ENCODE results near the gene TMEM200C. TPM values are rescaled to one million over a fixed set of nuclear protein-coding genes. Genes with fewer than 3 reads are reported as not detected.

TMEM200C gene
- total RNA-seq, 6 experiments from 2014 or later: 0.19 to 1.6 (median 1.1) TPM

- Histone ChIP-seq H3K4me1 (no peaks in the 10 kb centered on the region), H3K4me3 (no peak overlapping the region), H3K27ac (no peak overlapping the region), H3K9me3 (no peaks in the 10 kb centered on the region), H3K36me3 (no peaks in the 10 kb centered on the region), H3K27me3 (no peaks in the 10 kb centered on the region)
- ATAC-seq (no peak), DNase-seq (no peak)
- intact Hi-C loops (cut with DNase I): no loop called here
- 17% methylated on average over 3 of the region's 3 CpGs for WGBS (ENCODE audit: insufficient coverage, low coverage, low lambda C conversion rate, missing lambda C conversion rate)
- TF ChIP-seq CTCF (IDR thresholded peaks at IDR 0.05) (no peak), POLR2A (IDR thresholded peaks at IDR 0.05) (no peak)
Observed at GRCh38 chr18:5857180-5857579, 38.1 kb downstream of the TMEM200C start.

GRCh38 chr18:5853253-5853652 lies 42.1 kb downstream of the TMEM200C start:
- TF ChIP-seq CTCF (IDR thresholded peaks at IDR 0.05): no peak
- TF ChIP-seq POLR2A (IDR thresholded peaks at IDR 0.05): no peak
- no peak for DNase-seq
- ATAC-seq: no peak
- no peak overlapping the region for H3K4me3 ChIP-seq
- H3K27ac ChIP-seq: no peak overlapping the region
- intact Hi-C loops (cut with DNase I): no loop called here
- H3K27me3 ChIP-seq: no peaks in the 10 kb centered on the region
- H3K36me3 ChIP-seq: no peaks in the 10 kb centered on the region
- H3K4me1 ChIP-seq: no peaks in the 10 kb centered on the region
- no peaks in the 10 kb centered on the region for H3K9me3 ChIP-seq
- 39% methylated on average over 2 of the region's 5 CpGs for WGBS (ENCODE audit: insufficient coverage, low coverage, low lambda C conversion rate, missing lambda C conversion rate)

GRCh38 chr18:5851998-5852397 lies 43.3 kb downstream of the TMEM200C start:
- DNase-seq: no peak
- Histone ChIP-seq H3K4me3 (no peak overlapping the region), H3K27me3 (no peaks in the 10 kb centered on the region), H3K9me3 (no peaks in the 10 kb centered on the region), H3K4me1 (no peaks in the 10 kb centered on the region), H3K36me3 (no peaks in the 10 kb centered on the region), H3K27ac (no peak overlapping the region)
- peak in 3 of 4 donors; percentile 7 to 33 (median 16) for TF ChIP-seq CTCF (IDR thresholded peaks at IDR 0.05)
- no peak for TF ChIP-seq POLR2A (IDR thresholded peaks at IDR 0.05)
- 24% methylated on average over 2 of the region's 2 CpGs for WGBS (ENCODE audit: insufficient coverage, low coverage, low lambda C conversion rate, missing lambda C conversion rate)
- ATAC-seq: no peak
- intact Hi-C loops (cut with DNase I): no loop called here

GRCh38 chr18:5842653-5843052 lies 52.7 kb downstream of the TMEM200C start:
- no peaks in the 10 kb centered on the region for H3K27me3 ChIP-seq
- no peak overlapping the region for H3K27ac ChIP-seq
- intact Hi-C loops (cut with DNase I): no loop called here
- TF ChIP-seq POLR2A (IDR thresholded peaks at IDR 0.05) (no peak), CTCF (IDR thresholded peaks at IDR 0.05) (no peak)
- no peaks in the 10 kb centered on the region for H3K9me3 ChIP-seq
- 18% methylated on average over 2 of the region's 3 CpGs for WGBS (ENCODE audit: insufficient coverage, low coverage, low lambda C conversion rate, missing lambda C conversion rate)
- DNase-seq: no peak
- H3K4me1 ChIP-seq: no peaks in the 10 kb centered on the region
- no peak overlapping the region for H3K4me3 ChIP-seq
- no peak for ATAC-seq
- no peaks in the 10 kb centered on the region for H3K36me3 ChIP-seq

GRCh38 chr18:5841518-5841917 lies 53.8 kb downstream of the TMEM200C start:
- Histone ChIP-seq H3K36me3 (no peaks in the 10 kb centered on the region), H3K27me3 (no peaks in the 10 kb centered on the region), H3K9me3 (no peaks in the 10 kb centered on the region), H3K4me1 (no peaks in the 10 kb centered on the region), H3K4me3 (no peak overlapping the region), H3K27ac (no peak overlapping the region)
- intact Hi-C loops (cut with DNase I): no loop called here
- TF ChIP-seq CTCF (IDR thresholded peaks at IDR 0.05): peak in 1 of 4 donors; percentile 27
- no peak for TF ChIP-seq POLR2A (IDR thresholded peaks at IDR 0.05)
- DNase-seq: no peak
- ATAC-seq: no peak
- WGBS (ENCODE audit: insufficient coverage, low coverage, low lambda C conversion rate, missing lambda C conversion rate): 22% methylated on average over 2 of the region's 2 CpGs

Data from right lobe of liver (tissue), 6 donors.